Mesothelial cell of epicardium (in vitro differentiated cells): ENCODE measurements around the gene TSPAN15. TPM values are rescaled to one million over a fixed set of nuclear protein-coding genes. Genes with fewer than 3 reads are reported as not detected.

Experiments
- DNase-seq, 2 experiments: peaks; one replicate each; pipeline ENCODE4 v3.0.0; 2021; ENCODE audit warnings: low spot score in 2 of 2; ENCODE audit not compliant: unreplicated experiment in 2 of 2
- H3K27ac Mint-ChIP-seq: 2 replicates; pipeline ENCODE4 v1.8.0; 2021; ENCODE audit warnings: mixed read lengths
- H3K27me3 Mint-ChIP-seq: 2 replicates; pipeline ENCODE4 v1.8.0; 2021; ENCODE audit warnings: low read depth, mixed read lengths
- H3K36me3 Mint-ChIP-seq: 2 replicates; pipeline ENCODE4 v1.8.0; 2021; ENCODE audit warnings: mixed read lengths
- H3K4me1 Mint-ChIP-seq: 2 replicates; pipeline ENCODE4 v1.8.0; 2021; ENCODE audit warnings: mixed read lengths
- H3K4me3 Mint-ChIP-seq: 2 replicates; pipeline ENCODE4 v1.8.0; 2021; ENCODE audit warnings: mild to moderate bottlenecking, moderate library complexity, mixed read lengths
- H3K9me3 Mint-ChIP-seq: 2 replicates; pipeline ENCODE4 v1.8.0; 2021; ENCODE audit warnings: mixed read lengths
- CTCF ChIP-seq: fragments of 200-600 bp; sonication (generic); IDR thresholded peaks from one replicate; pipeline ENCODE4 v1.5.0; 2021; ENCODE audit warnings: antibody characterized with exemption; ENCODE audit not compliant: unreplicated experiment
- total RNA-seq: library from RNA; stranded (reverse); gene quantifications from 3 replicates; pipeline ENCODE4 v1.2.1, GENCODE V29; 2021

Gene TSPAN15
- total RNA-seq, 1 donor from 2014 or later = 17.7 TPM

GRCh38 chr10:69470463-69471384 lies 19.5 kb downstream of the TSPAN15 start:
- no peak for DNase-seq
- no peak for TF ChIP-seq CTCF
- H3K9me3 Mint-ChIP-seq = no peaks in the 10 kb centered on the region
- no peaks in the 10 kb centered on the region for H3K36me3 Mint-ChIP-seq
- H3K27ac Mint-ChIP-seq = peak overlapping the region; percentile 2
- H3K27me3 Mint-ChIP-seq = no peaks in the 10 kb centered on the region
- no peak overlapping the region for H3K4me3 Mint-ChIP-seq
- peaks cover 25% of the 10 kb centered on the region for H3K4me1 Mint-ChIP-seq

GRCh38 chr10:69472142-69472541 lies 20.9 kb downstream of the TSPAN15 start:
- Mint-ChIP-seq H3K27ac (no peak overlapping the region), H3K4me1 (peaks cover 25% of the 10 kb centered on the region), H3K36me3 (no peaks in the 10 kb centered on the region), H3K9me3 (no peaks in the 10 kb centered on the region), H3K27me3 (no peaks in the 10 kb centered on the region), H3K4me3 (no peak overlapping the region)
- no peak for TF ChIP-seq CTCF
- no peak for DNase-seq

GRCh38 chr10:69472544-69472943 lies 21.3 kb downstream of the TSPAN15 start:
- no peaks in the 10 kb centered on the region for H3K9me3 Mint-ChIP-seq
- H3K4me3 Mint-ChIP-seq = no peak overlapping the region
- H3K27ac Mint-ChIP-seq = no peak overlapping the region
- H3K4me1 Mint-ChIP-seq = peaks cover 25% of the 10 kb centered on the region
- TF ChIP-seq CTCF = no peak
- no peaks in the 10 kb centered on the region for H3K27me3 Mint-ChIP-seq
- DNase-seq = no peak
- no peaks in the 10 kb centered on the region for H3K36me3 Mint-ChIP-seq

GRCh38 chr10:69473304-69473990 lies 22.2 kb downstream of the TSPAN15 start:
- TF ChIP-seq CTCF = no peak
- no peak overlapping the region for H3K4me3 Mint-ChIP-seq
- H3K36me3 Mint-ChIP-seq = no peaks in the 10 kb centered on the region
- H3K27me3 Mint-ChIP-seq = no peaks in the 10 kb centered on the region
- peaks cover 22% of the 10 kb centered on the region for H3K4me1 Mint-ChIP-seq
- no peak for DNase-seq
- no peak overlapping the region for H3K27ac Mint-ChIP-seq
- no peaks in the 10 kb centered on the region for H3K9me3 Mint-ChIP-seq

GRCh38 chr10:69474742-69475432 lies 23.6 kb downstream of the TSPAN15 start:
- Mint-ChIP-seq H3K27ac (peak overlapping the region; percentile 10), H3K9me3 (no peaks in the 10 kb centered on the region), H3K36me3 (no peaks in the 10 kb centered on the region), H3K4me3 (no peak overlapping the region), H3K4me1 (peaks cover 24% of the 10 kb centered on the region), H3K27me3 (no peaks in the 10 kb centered on the region)
- TF ChIP-seq CTCF = no peak
- no peak for DNase-seq
